Amniotic stem cell (primary cell): ENCODE data around the gene GRIK4.
"Not testable (repeated sequence)": the region's sequence is repeated elsewhere in the genome, so short reads cannot be mapped to it uniquely, and the experiment has no call there.

Experiments
- DNase-seq: peaks from one replicate; lab custom pipeline; 2025; lab: John Stamatoyannopoulos, UW

Gene GRIK4

DNA sequence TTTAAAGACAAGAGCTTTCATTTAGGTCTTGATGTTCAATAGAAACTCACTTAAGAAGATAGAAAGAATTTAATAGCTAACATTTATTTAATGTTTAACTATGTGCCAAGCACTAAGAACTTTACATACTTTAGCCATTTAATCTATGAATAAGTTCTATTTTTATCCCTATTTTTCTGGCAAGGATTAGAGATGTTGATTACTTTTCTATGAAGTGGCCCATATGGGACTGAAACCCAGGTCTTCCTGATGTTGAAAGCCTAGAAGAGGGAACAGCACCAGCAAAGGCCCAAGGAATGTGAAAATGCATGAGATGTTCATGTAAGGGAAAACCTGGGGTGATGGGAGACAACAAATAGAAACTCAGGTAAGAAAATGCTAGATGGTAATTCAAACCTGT is 497.0 kb downstream of the GRIK4 start:
- DNase-seq: no peak

GRCh38 chr11:121012091-121012490 is 500.5 kb downstream of the GRIK4 start:
- DNase-seq: no peak

DNA sequence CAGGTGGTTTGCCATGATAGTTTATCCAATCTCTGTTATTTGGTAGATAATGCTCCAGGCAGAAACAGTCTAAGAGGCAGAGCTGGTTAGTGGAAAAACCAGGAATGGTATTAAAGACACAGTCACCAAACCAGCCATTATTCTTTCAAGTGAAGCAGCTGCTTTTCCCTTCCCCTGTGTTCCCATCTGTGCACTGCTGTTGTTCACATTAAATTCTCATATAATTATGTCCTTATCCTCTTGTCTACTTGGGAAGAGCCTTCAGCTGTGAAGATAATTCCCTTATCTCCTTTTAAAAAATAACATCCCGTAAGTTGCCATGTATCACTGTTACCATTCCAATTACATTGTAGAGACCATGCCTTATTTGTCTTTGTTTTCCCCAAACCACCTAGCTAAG is 507.2 kb downstream of the GRIK4 start:
- no peak for DNase-seq

DNA sequence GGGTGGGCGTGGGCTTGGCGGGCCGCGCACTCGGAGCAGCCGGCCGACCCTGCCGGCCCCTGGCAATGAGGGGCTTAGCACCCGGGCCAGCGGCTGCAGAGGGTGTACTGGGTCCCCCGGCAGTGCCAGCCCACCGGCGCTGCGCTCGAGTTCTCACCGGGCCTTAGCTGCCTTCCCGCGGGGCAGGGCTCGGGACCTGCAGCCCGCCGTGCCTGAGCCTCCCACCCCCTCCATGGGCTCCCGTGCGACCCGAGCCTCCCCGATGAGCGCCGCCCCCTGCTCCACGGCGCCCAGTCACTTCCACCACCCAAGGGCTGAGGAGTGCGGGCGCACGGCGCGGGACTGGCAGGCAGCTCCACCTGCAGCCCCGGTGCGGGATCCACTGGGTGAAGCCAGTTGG is 510.2 kb downstream of the GRIK4 start:
- not testable (repeated sequence) for DNase-seq

DNA sequence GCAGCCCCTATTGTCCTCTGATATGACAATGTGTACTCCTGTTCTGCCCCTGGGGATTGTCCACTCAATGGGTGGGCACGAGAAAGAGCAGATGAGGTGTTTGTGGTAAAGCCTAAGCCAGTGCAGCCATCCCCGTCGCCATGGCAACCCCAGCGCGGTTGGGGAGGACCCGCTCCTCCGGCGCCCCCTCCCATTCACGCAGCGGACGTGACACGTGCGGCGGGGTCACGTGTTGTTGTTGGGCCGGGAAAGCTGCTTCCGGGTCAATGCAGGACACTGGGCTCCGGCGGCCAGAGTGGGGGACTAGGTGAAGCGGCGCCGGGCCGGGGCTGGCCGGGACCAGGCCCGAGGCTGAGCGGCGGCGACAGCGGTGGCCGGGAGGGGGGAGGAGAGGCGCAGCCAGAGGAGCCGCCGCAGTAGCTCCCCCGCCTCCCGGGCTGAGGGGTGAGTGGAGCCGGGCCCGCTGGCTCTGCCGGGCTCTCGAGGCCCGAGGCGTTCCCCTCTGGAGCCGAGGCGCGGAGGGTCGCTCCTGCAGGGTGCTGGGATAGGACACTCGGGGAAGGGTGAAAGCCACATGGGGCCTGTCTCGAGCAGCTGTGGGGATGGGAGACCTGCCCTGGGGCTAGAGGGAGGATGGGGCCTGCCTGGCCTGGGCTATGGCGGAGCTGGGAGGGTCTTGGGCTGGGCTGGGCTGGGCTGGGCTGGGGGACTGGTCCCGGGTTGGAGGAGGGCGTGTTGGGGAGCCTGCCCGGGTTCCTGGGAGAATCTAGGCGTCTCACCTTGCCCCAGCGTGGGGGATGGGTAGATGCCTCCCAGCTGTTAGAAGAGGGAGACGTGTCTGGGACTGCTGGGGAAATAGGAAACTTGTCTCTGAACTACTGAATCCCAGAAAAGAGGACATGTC is 512.6 kb downstream of the GRIK4 start, which contains the start of gene TBCEL:
TBCEL (plus strand) TSS at position 255 of the 904 bp plus-strand sequence. CDS start 21,589 bp downstream, outside the sequence.
- DNase-seq: peak; percentile 26

DNA sequence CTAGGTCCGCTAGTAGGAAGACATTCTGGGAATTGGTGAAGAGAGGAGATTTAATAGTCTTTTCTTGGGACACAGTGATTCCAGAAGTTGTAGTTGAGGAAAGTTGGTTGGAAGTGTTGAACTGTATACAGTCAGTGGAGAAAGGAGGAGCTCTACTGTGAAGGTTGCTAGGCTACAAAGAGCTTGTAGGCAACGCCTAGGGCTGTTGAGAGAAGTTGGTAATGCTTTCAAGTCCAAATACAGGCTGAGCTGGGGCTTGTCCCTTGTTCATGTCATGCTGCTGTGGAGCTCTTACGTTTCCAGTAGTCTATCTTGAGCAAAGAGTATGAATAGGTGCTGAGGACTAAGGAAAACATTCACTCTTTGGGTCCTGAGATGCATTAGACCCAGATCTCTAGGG is 513.4 kb downstream of the GRIK4 start:
- no peak for DNase-seq

GRCh38 chr11:121029153-121029552 is 517.6 kb downstream of the GRIK4 start:
- DNase-seq: no peak

DNA sequence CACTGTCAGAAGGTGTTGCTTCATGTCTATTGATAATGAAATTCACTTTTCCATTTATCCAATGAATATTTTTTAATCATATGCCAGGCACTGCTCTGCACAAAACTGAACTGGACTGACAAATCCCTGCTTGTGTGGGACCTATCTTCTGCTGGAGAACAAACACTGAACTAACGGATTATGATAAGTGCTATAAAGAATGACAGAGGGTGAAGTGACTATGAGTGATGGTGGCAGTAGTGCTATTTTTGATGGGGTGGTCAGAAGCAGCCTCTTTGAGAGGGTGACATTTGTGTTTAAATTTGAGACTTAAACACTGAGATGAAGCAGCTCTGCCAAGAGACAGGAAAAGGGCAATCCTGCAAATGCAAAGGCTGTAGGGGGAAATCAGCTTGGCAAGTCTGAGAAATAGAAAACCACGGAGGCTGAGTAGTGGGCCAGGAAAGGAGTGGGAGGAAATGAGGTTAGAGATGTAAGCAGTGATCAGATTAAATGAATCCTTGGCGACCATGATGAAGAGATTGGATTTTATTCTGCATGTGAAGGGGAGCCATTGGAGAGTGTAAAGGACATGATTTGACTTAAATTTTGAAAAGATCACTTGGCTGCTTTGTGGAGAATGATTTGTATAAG is 518.4 kb downstream of the GRIK4 start:
- DNase-seq: no peak

DNA sequence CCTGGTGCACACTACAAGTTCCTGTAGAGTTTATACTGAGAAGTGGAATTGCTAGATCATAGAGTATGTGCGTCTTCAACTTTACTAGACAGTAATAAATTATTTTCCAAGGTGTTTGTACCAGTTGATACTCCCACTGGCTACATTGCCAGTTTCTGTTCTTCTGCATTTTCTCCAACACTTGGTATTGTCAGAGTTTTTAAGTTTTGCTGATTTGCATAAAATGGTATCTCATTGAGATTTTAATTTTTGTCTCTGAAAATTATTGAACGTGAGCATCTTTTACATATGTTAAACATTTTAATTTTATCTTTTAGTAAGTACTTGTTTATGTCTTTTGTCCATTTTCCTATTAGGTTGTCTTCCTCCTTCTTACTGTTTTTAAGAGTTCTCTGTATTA is 519.6 kb downstream of the GRIK4 start:
- no peak for DNase-seq

DNA sequence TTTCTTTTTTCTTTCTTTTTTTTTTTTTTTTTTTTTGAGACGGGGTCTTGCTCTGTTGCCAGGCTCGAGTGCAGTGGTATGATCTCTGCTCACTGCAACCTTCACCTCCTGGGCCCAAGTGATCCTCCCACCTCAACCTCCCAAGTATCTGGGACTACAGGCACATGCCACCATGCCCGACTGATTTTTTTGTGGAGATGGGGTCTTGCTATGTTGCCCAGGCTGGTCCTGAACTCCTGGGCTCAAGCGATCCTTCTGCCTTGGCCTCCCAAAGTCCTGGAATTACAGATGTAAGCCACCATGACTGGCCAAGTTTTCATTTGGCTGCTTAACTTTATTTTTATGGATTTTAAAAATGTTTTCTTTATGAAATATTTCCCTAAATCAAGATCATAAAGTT is 520.1 kb downstream of the GRIK4 start:
- DNase-seq: not testable (repeated sequence)

DNA sequence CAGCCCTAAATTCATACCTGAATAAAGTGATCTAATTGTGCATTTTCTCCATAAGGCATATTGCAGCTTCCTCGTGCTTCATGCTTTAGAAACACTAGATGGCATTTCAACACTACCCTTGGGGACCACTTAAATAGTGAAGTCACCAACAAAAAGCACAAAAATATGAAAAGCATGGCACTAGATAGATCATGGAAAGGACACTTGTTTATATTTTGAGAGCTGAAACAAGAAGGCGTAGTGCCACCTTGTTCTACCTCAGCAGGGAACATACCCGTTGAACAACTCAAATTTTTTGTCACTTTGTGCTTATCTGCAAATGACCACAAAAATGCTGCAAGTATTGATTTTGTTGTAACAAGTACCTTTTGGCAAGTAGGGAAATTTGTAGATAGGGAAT is 521.0 kb downstream of the GRIK4 start:
- no peak for DNase-seq

GRCh38 chr11:121033635-121034034 is 522.1 kb downstream of the GRIK4 start:
- DNase-seq: no peak

DNA sequence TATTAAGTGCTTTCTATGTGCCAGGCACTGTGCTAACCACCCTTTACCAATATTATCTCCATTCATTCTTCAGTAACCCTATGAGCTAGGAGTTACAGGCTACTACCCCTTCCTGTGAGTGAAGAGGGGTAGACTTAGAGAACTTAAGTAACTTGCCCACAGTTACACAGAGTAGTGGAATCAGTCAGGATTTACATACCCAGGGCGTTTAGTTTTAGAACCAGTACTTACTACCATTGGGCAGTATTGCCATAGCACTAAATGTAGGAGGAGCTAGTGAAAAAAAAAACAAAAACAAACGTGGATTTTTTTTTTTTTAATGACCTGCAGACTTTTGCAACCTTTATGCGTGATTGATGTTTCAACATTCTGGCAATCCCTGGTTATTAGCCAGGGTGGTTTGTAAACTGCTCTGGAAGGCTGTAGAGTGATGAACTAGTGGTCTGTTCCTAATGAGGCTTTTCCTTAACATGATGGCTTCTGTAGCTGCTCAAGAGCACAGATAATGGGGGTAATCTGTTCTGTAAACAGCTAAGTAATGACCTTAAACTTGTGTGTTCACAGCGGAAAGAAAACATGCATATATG is 523.7 kb downstream of the GRIK4 start:
- DNase-seq: no peak

DNA sequence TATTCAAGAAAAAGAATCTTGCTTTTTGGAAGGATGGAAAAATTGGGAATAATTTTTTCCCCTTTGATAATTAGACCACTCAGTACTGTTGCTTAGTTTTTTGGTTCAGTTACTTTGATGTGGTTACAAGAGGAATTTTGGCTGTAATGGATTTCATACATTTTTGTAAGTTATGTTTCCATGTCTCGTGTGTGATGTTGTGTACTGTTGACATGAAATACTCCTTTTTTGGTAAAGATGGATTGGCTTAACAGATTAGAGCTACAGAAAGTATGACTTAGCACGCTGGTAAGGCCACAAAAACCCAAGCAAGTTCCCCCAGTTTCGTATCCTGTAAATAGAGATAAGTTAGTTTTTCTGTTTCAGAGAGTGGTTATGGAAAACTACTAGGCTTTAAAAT is 524.2 kb downstream of the GRIK4 start:
- no peak for DNase-seq

DNA sequence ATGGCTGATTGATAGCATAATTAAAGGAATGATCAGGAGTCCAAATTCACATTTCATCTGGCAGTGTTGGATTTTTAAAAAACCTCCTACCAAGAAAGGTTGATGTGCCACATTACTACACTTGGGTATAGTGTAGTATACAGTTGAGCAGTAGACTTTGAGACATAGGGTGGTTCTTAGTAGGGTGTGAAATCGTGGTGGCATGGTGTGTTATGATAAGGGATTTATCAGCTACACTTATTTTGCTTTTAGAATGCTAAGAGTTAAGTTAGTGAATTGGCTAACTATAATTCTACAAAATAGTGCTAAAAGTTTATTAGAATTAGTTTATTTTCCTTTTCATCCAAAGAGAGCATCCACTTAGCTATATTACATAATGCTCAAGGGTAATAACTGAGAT is 525.5 kb downstream of the GRIK4 start:
- DNase-seq: no peak
